T-helper 2 cell treated with Interferon-gamma antibody and Interleukin-4, amounts not matched to agents 100 ng/mL and 5 ng/mL, for 36 hours (primary cell): Measurements from ENCODE around the gene CLEC6A. TPM values are rescaled to one million over a fixed set of nuclear protein-coding genes. Genes with fewer than 3 reads are reported as not detected.
"Not testable (repeated sequence)": the region's sequence is repeated elsewhere in the genome, so short reads cannot be mapped to it uniquely, and the experiment has no call there.

Source experiments
- intact Hi-C: fragments of 100-400 bp; cut with micrococcal nuclease; formaldehyde crosslinking; loops from one replicate; pipeline ENCODE4 v1.15.1; 2023
- total RNA-seq: library from RNA; stranded (reverse); gene quantifications from 2 replicates; pipeline ENCODE4 v1.2.3, GENCODE V29; 2022

CLEC6A gene
- total RNA-seq, 1 donor from 2014 or later, result 0.09 TPM

GRCh38 chr12:8493084-8493483, 37.3 kb downstream of the CLEC6A start:
- intact Hi-C loops, result no loop called here

- intact Hi-C loops, result not testable (repeated sequence)
Measured at GRCh38 chr12:8495671-8496070, 39.9 kb downstream of the CLEC6A start.

- intact Hi-C loops, result not testable (repeated sequence)
Measured at GRCh38 chr12:8496074-8496473, 40.3 kb downstream of the CLEC6A start.

- intact Hi-C loops, result no loop called here
Measured at GRCh38 chr12:8499616-8500015, 43.9 kb downstream of the CLEC6A start.

- intact Hi-C loops, result no loop called here
Measured at GRCh38 chr12:8501720-8502119, 46.0 kb downstream of the CLEC6A start.

- intact Hi-C loops, result no loop called here
Measured at GRCh38 chr12:8504351-8504750, 48.6 kb downstream of the CLEC6A start.

- intact Hi-C loops, result no loop called here
Measured at GRCh38 chr12:8507596-8507995, 51.8 kb downstream of the CLEC6A start.

- intact Hi-C loops, result no loop called here
Measured at GRCh38 chr12:8508223-8508622, 52.5 kb downstream of the CLEC6A start.

GRCh38 chr12:8508910-8509841, 53.4 kb downstream of the CLEC6A start:
- intact Hi-C loops, result no loop called here

GRCh38 chr12:8513256-8513655, 57.5 kb downstream of the CLEC6A start, which contains the start of gene CLEC4D:
TSS of gene CLEC4D (plus strand) at chr12:8513503. CDS start at chr12:8513733, 230 bp downstream.
- intact Hi-C loops, result no loop called here

- intact Hi-C loops, result no loop called here
Measured at GRCh38 chr12:8517971-8518370, 62.2 kb downstream of the CLEC6A start.

- intact Hi-C loops, result no loop called here
Measured at GRCh38 chr12:8519171-8519570, 63.4 kb downstream of the CLEC6A start.

GRCh38 chr12:8527250-8528130, 71.7 kb downstream of the CLEC6A start:
- intact Hi-C loops, result no loop called here

Other genes with a start within 250 kb of the CLEC6A start
- 0.09 and 0.36 TPM in 2 replicates for gene FAM90A1, start 228.3 kb upstream of the CLEC6A start, total RNA-seq
- not detected in 2 replicates for gene CLEC4D, start 57.5 kb downstream of the CLEC6A start, total RNA-seq
- not detected in 2 replicates for gene CLEC4E, start 84.9 kb downstream of the CLEC6A start, total RNA-seq
- gene AICDA, start 156.9 kb downstream of the CLEC6A start, total RNA-seq, result not detected in 2 replicates
- not detected in 2 replicates for gene MFAP5, start 206.9 kb downstream of the CLEC6A start, total RNA-seq
- 0.93 and 1.3 TPM in 2 replicates for gene RIMKLB, start 242.0 kb downstream of the CLEC6A start, total RNA-seq